ENCODE results near the gene FIBP. TPM values are rescaled to one million over a fixed set of nuclear protein-coding genes. Genes with fewer than 3 reads are reported as not detected.

Gene FIBP
- total RNA-seq, 1 experiment from 2014 or later: 221 TPM

DNA sequence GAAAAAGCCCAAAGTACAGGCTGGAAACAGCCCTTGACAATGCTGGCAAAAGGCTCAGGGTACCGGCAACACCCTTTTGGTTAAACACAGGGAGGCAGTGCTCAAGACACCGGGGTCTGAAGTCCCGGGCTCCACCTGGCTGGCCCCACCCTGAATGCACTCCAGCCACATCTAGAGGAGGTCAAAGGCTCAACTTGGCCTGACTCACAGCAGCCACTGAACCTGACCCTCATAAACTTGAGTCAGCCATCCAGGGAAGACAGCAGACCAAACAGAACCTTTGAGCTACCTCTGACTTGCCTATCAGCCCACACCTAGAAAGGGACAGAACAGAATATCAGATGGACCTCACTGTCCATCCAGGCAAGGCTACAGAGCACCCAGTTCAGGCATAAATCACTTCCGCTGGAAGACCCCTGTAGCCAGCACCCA, 34.1 kb downstream of the FIBP start:
- BruUV-seq (replicated peaks): no TSS peak
- CTCF ChIA-PET: no interaction called here
- ATAC-seq: no peak
- no peak for DNase-seq
- H3K36me3 ChIP-seq (ENCODE audit: low read depth, low read length): peaks cover 56% of the 10 kb centered on the region
- peaks cover 49% of the 10 kb centered on the region for H4K20me1 ChIP-seq (ENCODE audit: low read length)
- H3F3A ChIP-seq (ENCODE audit: low read length, unreplicated experiment): peaks cover 6% of the 10 kb centered on the region
- TF ChIP-seq EZH2phosphoT487 (IDR thresholded peaks at IDR 0.05; ENCODE audit: borderline replicate concordance, low read length) (no peak), EZH2 (IDR thresholded peaks at IDR 0.05; ENCODE audit: low read length, unreplicated experiment) (no peak)
- TF ChIP-seq, protein P1, sequence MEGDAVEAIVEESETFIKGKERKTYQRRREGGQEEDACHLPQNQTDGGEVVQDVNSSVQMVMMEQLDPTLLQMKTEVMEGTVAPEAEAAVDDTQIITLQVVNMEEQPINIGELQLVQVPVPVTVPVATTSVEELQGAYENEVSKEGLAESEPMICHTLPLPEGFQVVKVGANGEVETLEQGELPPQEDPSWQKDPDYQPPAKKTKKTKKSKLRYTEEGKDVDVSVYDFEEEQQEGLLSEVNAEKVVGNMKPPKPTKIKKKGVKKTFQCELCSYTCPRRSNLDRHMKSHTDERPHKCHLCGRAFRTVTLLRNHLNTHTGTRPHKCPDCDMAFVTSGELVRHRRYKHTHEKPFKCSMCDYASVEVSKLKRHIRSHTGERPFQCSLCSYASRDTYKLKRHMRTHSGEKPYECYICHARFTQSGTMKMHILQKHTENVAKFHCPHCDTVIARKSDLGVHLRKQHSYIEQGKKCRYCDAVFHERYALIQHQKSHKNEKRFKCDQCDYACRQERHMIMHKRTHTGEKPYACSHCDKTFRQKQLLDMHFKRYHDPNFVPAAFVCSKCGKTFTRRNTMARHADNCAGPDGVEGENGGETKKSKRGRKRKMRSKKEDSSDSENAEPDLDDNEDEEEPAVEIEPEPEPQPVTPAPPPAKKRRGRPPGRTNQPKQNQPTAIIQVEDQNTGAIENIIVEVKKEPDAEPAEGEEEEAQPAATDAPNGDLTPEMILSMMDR (conservative IDR thresholded peaks at IDR 0.05; ENCODE audit: low read depth, low read length): no peak
- H3K9me2 ChIP-seq (replicated peaks; ENCODE audit: low read length): no peaks in the 10 kb centered on the region
- H3K27ac ChIP-seq (ENCODE audit: low read length): no peak overlapping the region
- H3K27me3 ChIP-seq (ENCODE audit: low read length): no peaks in the 10 kb centered on the region
- H3K79me2 ChIP-seq (ENCODE audit: low read length): peaks cover 42% of the 10 kb centered on the region
- POLR2A ChIA-PET (ENCODE audit: unreplicated experiment): no interaction called here
- H3K4me3 ChIP-seq (ENCODE audit: low read length): no peak overlapping the region
- intact Hi-C loops (cut with micrococcal nuclease): no loop called here
- H2AFZ ChIP-seq (ENCODE audit: low read length): no peak overlapping the region
- H3K4me1 ChIP-seq (ENCODE audit: insufficient read depth, low read length): peaks cover 26% of the 10 kb centered on the region
- H3K9ac ChIP-seq (ENCODE audit: low read length): no peak overlapping the region
- H3K9me3 ChIP-seq (ENCODE audit: low read length): no peaks in the 10 kb centered on the region
- H3K4me2 ChIP-seq (ENCODE audit: low read length): no peak overlapping the region

DNA sequence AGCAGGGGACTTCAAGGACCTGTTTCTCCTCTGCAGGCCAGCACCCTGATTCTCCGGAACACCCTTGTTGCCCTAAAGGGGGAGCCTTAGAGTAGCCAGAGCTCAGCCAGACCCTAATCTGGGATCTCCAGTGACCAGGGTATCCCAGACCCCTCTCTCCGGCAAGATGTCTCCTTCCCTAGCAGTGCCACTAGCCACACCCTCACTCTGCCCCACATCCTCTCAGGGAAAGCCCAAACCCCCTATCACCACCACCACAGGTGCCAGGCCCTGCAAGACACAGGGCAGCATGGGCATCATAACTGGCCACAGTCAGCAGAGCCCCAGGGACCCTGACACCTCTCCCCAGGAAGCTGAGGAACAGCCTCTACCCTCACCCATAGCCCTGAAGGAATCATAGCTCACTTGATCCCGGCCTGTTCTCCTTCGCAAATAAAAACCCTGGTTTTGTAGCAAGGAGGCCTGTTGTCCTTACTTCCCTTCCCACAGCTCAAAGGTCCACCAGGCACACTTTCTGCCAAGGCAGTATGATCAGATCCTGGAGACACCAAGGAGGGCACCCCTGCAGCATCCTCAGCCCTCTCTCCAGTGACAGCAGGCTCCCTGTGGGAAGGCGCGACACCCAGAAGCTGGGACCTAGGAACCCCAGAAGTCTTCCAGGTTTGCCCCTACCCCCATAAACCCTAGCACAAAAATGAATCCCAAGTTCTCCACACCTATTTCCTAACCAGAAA, 34.9 kb downstream of the FIBP start:
- no peak overlapping the region for H2AFZ ChIP-seq (ENCODE audit: low read length)
- ChIA-PET CTCF (no interaction called here), POLR2A (ENCODE audit: unreplicated experiment) (no interaction called here)
- no peak for ATAC-seq
- BruUV-seq (replicated peaks): no TSS peak
- TF ChIP-seq, protein P1 (conservative IDR thresholded peaks at IDR 0.05; ENCODE audit: low read depth, low read length): peak; percentile 48
- TF ChIP-seq EZH2 (IDR thresholded peaks at IDR 0.05; ENCODE audit: low read length, unreplicated experiment): no peak
- TF ChIP-seq EZH2phosphoT487 (IDR thresholded peaks at IDR 0.05; ENCODE audit: borderline replicate concordance, low read length): no peak
- H3K9ac ChIP-seq (ENCODE audit: low read length): no peak overlapping the region
- peaks cover 49% of the 10 kb centered on the region for H4K20me1 ChIP-seq (ENCODE audit: low read length)
- no peak for DNase-seq
- H3K27me3 ChIP-seq (ENCODE audit: low read length): no peaks in the 10 kb centered on the region
- H3K4me3 ChIP-seq (ENCODE audit: low read length): no peak overlapping the region
- H3K4me1 ChIP-seq (ENCODE audit: insufficient read depth, low read length): peaks cover 24% of the 10 kb centered on the region
- H3F3A ChIP-seq (ENCODE audit: low read length, unreplicated experiment): peaks cover under 1% of the 10 kb centered on the region
- H3K79me2 ChIP-seq (ENCODE audit: low read length): peaks cover 42% of the 10 kb centered on the region
- no peak overlapping the region for H3K27ac ChIP-seq (ENCODE audit: low read length)
- H3K9me2 ChIP-seq (replicated peaks; ENCODE audit: low read length): no peaks in the 10 kb centered on the region
- peaks cover 56% of the 10 kb centered on the region for H3K36me3 ChIP-seq (ENCODE audit: low read depth, low read length)
- H3K4me2 ChIP-seq (ENCODE audit: low read length): no peak overlapping the region
- intact Hi-C loops (cut with micrococcal nuclease): no loop called here
- H3K9me3 ChIP-seq (ENCODE audit: low read length): no peaks in the 10 kb centered on the region

GRCh38 chr11:65852508-65853245, 35.6 kb downstream of the FIBP start:
- peaks cover 56% of the 10 kb centered on the region for H3K36me3 ChIP-seq (ENCODE audit: low read depth, low read length)
- no TSS peak for BruUV-seq (replicated peaks)
- H4K20me1 ChIP-seq (ENCODE audit: low read length): peaks cover 49% of the 10 kb centered on the region
- no peak overlapping the region for H2AFZ ChIP-seq (ENCODE audit: low read length)
- H3K9me2 ChIP-seq (replicated peaks; ENCODE audit: low read length): no peaks in the 10 kb centered on the region
- ChIA-PET CTCF (no interaction called here), POLR2A (ENCODE audit: unreplicated experiment) (no interaction called here)
- TF ChIP-seq, protein P1 (conservative IDR thresholded peaks at IDR 0.05; ENCODE audit: low read depth, low read length): no peak
- no peak for TF ChIP-seq EZH2 (IDR thresholded peaks at IDR 0.05; ENCODE audit: low read length, unreplicated experiment)
- no peak overlapping the region for H3K9ac ChIP-seq (ENCODE audit: low read length)
- DNase-seq (no peak), ATAC-seq (no peak)
- no peaks in the 10 kb centered on the region for H3F3A ChIP-seq (ENCODE audit: low read length, unreplicated experiment)
- H3K79me2 ChIP-seq (ENCODE audit: low read length): peaks cover 39% of the 10 kb centered on the region
- no peaks in the 10 kb centered on the region for H3K9me3 ChIP-seq (ENCODE audit: low read length)
- no peak overlapping the region for H3K27ac ChIP-seq (ENCODE audit: low read length)
- no peaks in the 10 kb centered on the region for H3K27me3 ChIP-seq (ENCODE audit: low read length)
- peaks cover 24% of the 10 kb centered on the region for H3K4me1 ChIP-seq (ENCODE audit: insufficient read depth, low read length)
- H3K4me2 ChIP-seq (ENCODE audit: low read length): no peak overlapping the region
- H3K4me3 ChIP-seq (ENCODE audit: low read length): no peak overlapping the region
- intact Hi-C loops (cut with micrococcal nuclease): no loop called here
